ENCODE results near the gene PTPRM. TPM values are rescaled to one million over a fixed set of nuclear protein-coding genes. Genes with fewer than 3 reads are reported as not detected.

Gene PTPRM
- total RNA-seq, 1 experiment from 2014 or later = 1.6 TPM

GRCh38 chr18:8279346-8279745, 712.2 kb downstream of the PTPRM start:
- Histone ChIP-seq H3K9me3 (ENCODE audit: control insufficient read depth, insufficient read depth, low read depth, low read length) (no peaks in the 10 kb centered on the region), H3K4me3 (ENCODE audit: low read depth in 2 of 2, low read length in 2 of 2) (no peak overlapping the region), H3K4me1 (ENCODE audit: control insufficient read depth, insufficient read depth, low read length) (no peaks in the 10 kb centered on the region), H3K27me3 (ENCODE audit: control insufficient read depth, insufficient read depth, low read length) (no peaks in the 10 kb centered on the region), H3K36me3 (ENCODE audit: control insufficient read depth, insufficient read depth, low read length) (no peaks in the 10 kb centered on the region), H3K27ac (ENCODE audit: low read length) (no peak overlapping the region)
- ATAC-seq = no peak
- intact Hi-C loops (cut with micrococcal nuclease; ENCODE audit: unreplicated experiment) = no loop called here
- no peak for DNase-seq (ENCODE audit: low read depth, low spot score)
- no TSS peak for BruUV-seq (replicated peaks)
- CTCF ChIA-PET = no interaction called here
- TF ChIP-seq CTCF (IDR thresholded peaks at IDR 0.05) = no peak
- no peak for TF ChIP-seq TCF7L2 (IDR thresholded peaks at IDR 0.05; ENCODE audit: low read depth, low read length)
- TF ChIP-seq SIN3A (IDR thresholded peaks at IDR 0.05; ENCODE audit: borderline replicate concordance, insufficient read depth, low read depth, low read length) = no peak
- TF ChIP-seq POLR2AphosphoS5 (IDR thresholded peaks at IDR 0.05; ENCODE audit: low read depth, low read length) = no peak
- TF ChIP-seq REST (IDR thresholded peaks at IDR 0.05; ENCODE audit: insufficient read depth in 1 of 2, low read depth in 2 of 2, low read length in 1 of 2) = no peak
- POLR2A ChIA-PET = no interaction called here
- in situ Hi-C loops (cut with HindIII; ENCODE audit: low pct_unique_long_range_greater_than_20kb, low sequenced_read_pairs) = no loop called here

GRCh38 chr18:8279781-8280330, 712.7 kb downstream of the PTPRM start:
- H3K27ac ChIP-seq (ENCODE audit: low read length) = no peak overlapping the region
- POLR2A ChIA-PET = no interaction called here
- in situ Hi-C loops (cut with HindIII; ENCODE audit: low pct_unique_long_range_greater_than_20kb, low sequenced_read_pairs) (no loop called here), intact Hi-C loops (cut with micrococcal nuclease; ENCODE audit: unreplicated experiment) (no loop called here)
- no TSS peak for BruUV-seq (replicated peaks)
- TF ChIP-seq CTCF (IDR thresholded peaks at IDR 0.05) (no peak), POLR2AphosphoS5 (IDR thresholded peaks at IDR 0.05; ENCODE audit: low read depth, low read length) (no peak), SIN3A (IDR thresholded peaks at IDR 0.05; ENCODE audit: borderline replicate concordance, insufficient read depth, low read depth, low read length) (no peak), REST (IDR thresholded peaks at IDR 0.05; ENCODE audit: insufficient read depth in 1 of 2, low read depth in 2 of 2, low read length in 1 of 2) (no peak), TCF7L2 (IDR thresholded peaks at IDR 0.05; ENCODE audit: low read depth, low read length) (no peak)
- no peaks in the 10 kb centered on the region for H3K4me1 ChIP-seq (ENCODE audit: control insufficient read depth, insufficient read depth, low read length)
- DNase-seq (ENCODE audit: low read depth, low spot score) = no peak
- no peaks in the 10 kb centered on the region for H3K9me3 ChIP-seq (ENCODE audit: control insufficient read depth, insufficient read depth, low read depth, low read length)
- no peak overlapping the region for H3K4me3 ChIP-seq (ENCODE audit: low read depth in 2 of 2, low read length in 2 of 2)
- ATAC-seq = no peak
- no peaks in the 10 kb centered on the region for H3K27me3 ChIP-seq (ENCODE audit: control insufficient read depth, insufficient read depth, low read length)
- H3K36me3 ChIP-seq (ENCODE audit: control insufficient read depth, insufficient read depth, low read length) = no peaks in the 10 kb centered on the region
- CTCF ChIA-PET = no interaction called here

Data from Panc1 (cell line).